CD4-positive, alpha-beta T cell treated with Interleukin-21 for 1 hour (primary cell): ENCODE results near the gene MAP4K3.

Experiments
- DNase-seq: peaks from one replicate; pipeline ENCODE4 v3.0.0-alpha.2; 2020

MAP4K3 gene

DNA sequence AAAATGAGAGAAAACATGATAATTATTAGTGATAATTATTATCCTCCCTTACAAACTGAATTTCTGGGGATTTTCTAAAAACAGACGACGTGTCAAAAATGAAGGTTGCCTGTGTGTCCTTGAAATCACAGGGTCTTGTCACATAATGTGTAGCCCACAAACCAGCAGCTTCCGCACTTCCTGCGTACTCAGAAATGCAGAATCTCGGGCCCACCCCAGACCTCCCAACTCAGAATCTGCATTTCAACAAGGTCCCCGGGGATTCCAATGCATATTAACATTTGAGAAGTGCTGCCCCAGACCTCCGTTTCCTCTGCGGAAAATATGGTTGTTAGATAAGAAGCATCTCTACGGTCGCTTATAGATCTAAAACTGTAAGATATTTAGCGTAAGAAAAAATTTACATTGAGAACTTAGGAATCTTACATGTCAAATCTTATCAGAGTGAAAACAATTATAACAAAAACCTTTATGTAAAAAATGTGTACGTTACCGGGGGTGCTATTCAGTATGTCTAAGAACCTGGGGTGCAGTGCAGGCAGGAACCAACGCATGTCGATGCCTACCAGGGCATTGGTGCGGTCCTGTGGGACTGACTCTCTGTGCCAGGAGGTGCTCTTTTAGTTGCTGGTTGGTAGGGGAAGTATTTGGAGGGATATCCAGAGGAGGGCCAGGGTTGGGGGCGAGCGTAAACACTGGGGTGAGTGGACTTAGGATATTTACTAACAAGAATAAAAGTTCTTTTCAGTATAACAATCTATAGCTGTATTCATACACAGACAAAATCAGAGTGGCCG, 208.5 kb downstream of the MAP4K3 start:
- peak; percentile 29 for DNase-seq

- peak; percentile 82 for DNase-seq
Measured at GRCh38 chr2:39227628-39228412, 209.3 kb downstream of the MAP4K3 start.

- DNase-seq: no peak
Measured at GRCh38 chr2:39225567-39225966, 211.5 kb downstream of the MAP4K3 start.

- DNase-seq: no peak
Measured at GRCh38 chr2:39223909-39224308, 213.2 kb downstream of the MAP4K3 start.

DNA sequence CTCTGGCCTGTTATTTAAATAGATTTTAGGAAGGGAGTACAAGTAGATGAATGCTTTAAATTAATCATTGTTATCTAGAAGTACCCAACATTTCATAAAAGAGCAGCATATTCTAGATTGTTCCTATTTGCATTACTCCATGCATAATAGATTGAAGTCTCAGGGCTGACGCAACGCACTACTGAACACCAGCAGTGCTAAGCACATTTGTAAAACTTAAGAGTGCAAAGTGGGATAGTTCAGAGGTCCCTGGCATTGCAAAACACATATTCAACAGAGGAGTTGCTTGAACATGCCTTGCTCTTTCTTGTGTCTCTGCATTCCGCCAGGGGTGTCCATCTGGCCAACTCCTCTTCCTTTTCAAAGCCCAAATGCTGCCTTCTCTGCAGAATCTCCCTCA, 215.6 kb downstream of the MAP4K3 start:
- no peak for DNase-seq

- DNase-seq: no peak
Measured at GRCh38 chr2:39220136-39220535, 216.9 kb downstream of the MAP4K3 start.

- DNase-seq: no peak
Measured at GRCh38 chr2:39218391-39218790, 218.7 kb downstream of the MAP4K3 start.

DNA sequence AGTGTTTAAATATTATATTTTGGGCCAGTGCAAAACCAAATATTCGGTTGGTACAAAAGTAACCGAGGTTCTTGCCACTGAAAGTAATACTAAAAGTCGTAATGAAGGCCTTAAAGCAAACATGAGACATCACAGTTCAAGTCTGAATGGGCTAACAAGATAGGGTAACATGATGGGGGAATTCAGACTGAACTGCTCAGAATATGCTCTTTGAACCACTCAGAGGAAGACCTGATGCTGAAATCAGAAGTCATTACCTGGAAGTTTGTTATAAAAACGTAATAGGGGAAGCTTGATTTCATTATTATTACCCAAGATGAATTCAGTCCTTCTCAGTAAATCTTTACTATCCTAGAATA, 219.9 kb downstream of the MAP4K3 start:
- DNase-seq: no peak

GRCh38 chr2:39216346-39217191, 220.5 kb downstream of the MAP4K3 start:
- peak; percentile 86 for DNase-seq

- DNase-seq: no peak
Measured at GRCh38 chr2:39215545-39215944, 221.5 kb downstream of the MAP4K3 start.

DNA sequence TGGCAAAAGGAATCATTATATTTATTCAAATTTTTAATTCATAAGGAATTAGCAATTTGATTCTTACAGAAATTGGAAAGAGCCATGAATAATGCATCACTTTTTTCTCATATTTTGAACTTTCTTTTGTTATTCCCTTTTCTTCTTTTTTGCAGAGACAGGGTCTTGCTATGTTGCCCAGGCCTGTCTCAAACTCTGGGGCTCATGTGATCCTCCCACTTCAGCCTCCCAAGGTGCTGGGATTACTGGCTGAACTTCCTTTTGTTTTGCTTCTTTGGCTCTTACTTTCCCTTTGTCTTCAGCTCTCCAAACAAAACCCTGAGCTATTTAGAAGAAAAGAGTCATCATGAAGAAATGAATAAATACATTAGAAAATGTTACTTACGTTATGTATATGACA, 224.1 kb downstream of the MAP4K3 start:
- DNase-seq: no peak

DNA sequence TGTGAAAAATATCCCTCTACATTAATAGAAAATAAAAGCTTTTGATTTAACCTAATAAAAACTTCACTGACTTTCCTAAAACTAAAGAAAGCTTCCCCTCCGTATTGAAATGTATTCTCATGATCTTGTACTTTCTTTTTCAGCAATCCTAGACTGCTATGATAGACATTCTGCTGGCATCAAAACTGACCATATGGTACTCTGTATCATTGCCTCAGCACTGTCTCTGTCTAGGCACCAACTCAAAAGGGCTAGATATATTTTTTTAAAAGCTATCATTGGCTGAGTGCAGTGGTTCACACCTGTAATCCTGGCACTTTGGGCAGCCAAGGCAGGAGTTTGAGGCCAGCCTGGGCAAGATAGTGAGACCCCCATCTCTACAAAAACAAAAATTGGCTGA, 226.2 kb downstream of the MAP4K3 start:
- no peak for DNase-seq

GRCh38 chr2:39203382-39203781, 233.7 kb downstream of the MAP4K3 start:
- no peak for DNase-seq

- no peak for DNase-seq
Measured at GRCh38 chr2:39202639-39203369, 234.3 kb downstream of the MAP4K3 start.
